ENCODE measurements around the gene COLEC11.

Gene COLEC11

GRCh38 chr2:3595985-3596384 lies 1.1 kb downstream of the COLEC11 start:
- H3K27ac ChIP-seq, result no peak overlapping the region
- TF ChIP-seq ZFX (IDR thresholded peaks at IDR 0.05) (no peak), CTCF (conservative IDR thresholded peaks at IDR 0.05) (no peak)

GRCh38 chr2:3596901-3597417 lies 2.0 kb downstream of the COLEC11 start:
- TF ChIP-seq CTCF (conservative IDR thresholded peaks at IDR 0.05) (no peak), ZFX (IDR thresholded peaks at IDR 0.05) (no peak)
- H3K27ac ChIP-seq, result no peak overlapping the region

GRCh38 chr2:3597567-3597966 lies 2.7 kb downstream of the COLEC11 start:
- TF ChIP-seq CTCF (conservative IDR thresholded peaks at IDR 0.05) (no peak), ZFX (IDR thresholded peaks at IDR 0.05) (no peak)
- H3K27ac ChIP-seq, result no peak overlapping the region

GRCh38 chr2:3598197-3598910 lies 3.4 kb downstream of the COLEC11 start:
- TF ChIP-seq ZFX (IDR thresholded peaks at IDR 0.05) (no peak), CTCF (conservative IDR thresholded peaks at IDR 0.05) (no peak)
- no peak overlapping the region for H3K27ac ChIP-seq

GRCh38 chr2:3598912-3599854 lies 4.3 kb downstream of the COLEC11 start:
- TF ChIP-seq ZFX (IDR thresholded peaks at IDR 0.05) (no peak), CTCF (conservative IDR thresholded peaks at IDR 0.05) (no peak)
- no peak overlapping the region for H3K27ac ChIP-seq

- no peak for TF ChIP-seq CTCF (conservative IDR thresholded peaks at IDR 0.05)
- TF ChIP-seq ZFX (IDR thresholded peaks at IDR 0.05), result no peak
- no peak overlapping the region for H3K27ac ChIP-seq
Measured at GRCh38 chr2:3600256-3600855, 5.4 kb downstream of the COLEC11 start.

Data from C4-2B (cell line).